IMR-90 (cell line): ENCODE results near the gene ASXL2. TPM values are rescaled to one million over a fixed set of nuclear protein-coding genes. Genes with fewer than 3 reads are reported as not detected.

Experiments
- ATAC-seq: fragments of 200-7000 bp; cut with Tn5 transposase; 2 replicates; pipeline ENCODE4 v1.9.1; 2020; ENCODE audit warnings: low read depth, mild to moderate bottlenecking, moderate library complexity
- BruUV-seq: library from RNA; stranded (reverse); fragments of 400-500 nt; replicated peaks from 2 replicates; lab custom pipeline; 2021; lab: Mats Ljungman, UMichigan
- CTCF ChIA-PET: fragments of 300-600 bp; formaldehyde crosslinking; extraction: SDS; loops from one replicate; lab custom pipeline; 2021; ENCODE audit warnings: antibody characterized with exemption; lab: Yijun Ruan, JAX
- POLR2A ChIA-PET: fragments of 300-600 bp; sonication (Branson Sonifier 250); formaldehyde crosslinking; loops from one replicate; lab custom pipeline; 2022; ENCODE audit warnings: antibody characterized with exemption; ENCODE audit not compliant: unreplicated experiment; lab: Charles Lee
- DNase-seq: peaks from one replicate; pipeline ENCODE4 v3.0.0; 2013
- H2AFZ ChIP-seq: replicated peaks from 2 replicates; pipeline ENCODE3; 2013; ENCODE audit warnings: low read length, mild to moderate bottlenecking; ENCODE audit not compliant: poor library complexity
- H2AK5ac ChIP-seq: 2 replicates; pipeline ENCODE4 v1.6.1; 2013; ENCODE audit warnings: low read depth, low read length, inconsistent platforms
- H2AK9ac ChIP-seq: replicated peaks from 2 replicates; pipeline ENCODE3; 2013; ENCODE audit warnings: mild to moderate bottlenecking, low read depth, low read length, moderate library complexity; ENCODE audit not compliant: poor library complexity
- H2BK120ac ChIP-seq: 2 replicates; pipeline ENCODE4 v1.6.1; 2013; ENCODE audit warnings: low read depth, low read length, inconsistent platforms
- H2BK15ac ChIP-seq: 3 replicates; pipeline ENCODE4 v1.6.1; 2013; ENCODE audit warnings: low read depth, low read length, inconsistent platforms
- H2BK20ac ChIP-seq: 2 replicates; pipeline ENCODE4 v1.6.1; 2013; ENCODE audit warnings: low read depth, mild to moderate bottlenecking, inconsistent platforms, low read length, moderate library complexity
- H2BK5ac ChIP-seq: 2 replicates; pipeline ENCODE4 v1.6.1; 2013; ENCODE audit warnings: mild to moderate bottlenecking, low read depth, low read length, inconsistent platforms; ENCODE audit not compliant: poor library complexity, severe bottlenecking
- H3K14ac ChIP-seq: replicated peaks from 2 replicates; pipeline ENCODE4 v1.6.1; 2013; ENCODE audit warnings: low read depth, low read length, inconsistent platforms
- H3K18ac ChIP-seq: 2 replicates; pipeline ENCODE4 v1.6.1; 2013; ENCODE audit warnings: low read depth, low read length, control low read depth
- H3K23ac ChIP-seq: 2 replicates; pipeline ENCODE4 v1.6.1; 2013; ENCODE audit warnings: low read depth, low read length, inconsistent platforms
- H3K27ac ChIP-seq: 2 replicates; pipeline ENCODE4 v1.5.1; 2013; ENCODE audit warnings: mild to moderate bottlenecking, control low read depth, low read length; ENCODE audit not compliant: insufficient read depth
- H3K27me3 ChIP-seq: 2 replicates; pipeline ENCODE4 v1.6.1; 2013; ENCODE audit warnings: low read length; ENCODE audit not compliant: control insufficient read depth, insufficient read depth
- H3K36me3 ChIP-seq: 2 replicates; pipeline ENCODE4 v1.6.1; 2013; ENCODE audit warnings: low read length, mixed read lengths; ENCODE audit not compliant: control insufficient read depth, insufficient read depth
- H3K4ac ChIP-seq: 2 replicates; pipeline ENCODE4 v1.6.1; 2013; ENCODE audit warnings: low read depth, low read length, inconsistent platforms
- H3K4me1 ChIP-seq: 2 replicates; pipeline ENCODE4 v1.6.1; 2013; ENCODE audit warnings: low read length, mixed read lengths; ENCODE audit not compliant: control insufficient read depth, insufficient read depth
- H3K4me2 ChIP-seq: 2 replicates; pipeline ENCODE4 v1.6.1; 2013; ENCODE audit warnings: low read depth, mild to moderate bottlenecking, control low read depth, low read length, moderate library complexity
- H3K4me3 ChIP-seq: 2 replicates; pipeline ENCODE4 v1.5.1; 2013; ENCODE audit warnings: low read depth, mild to moderate bottlenecking, control low read depth, low read length, moderate library complexity; ENCODE audit not compliant: insufficient read depth
- H3K56ac ChIP-seq: 2 replicates; pipeline ENCODE4 v1.6.1; 2013; ENCODE audit warnings: low read length, inconsistent platforms; ENCODE audit not compliant: insufficient read depth; ENCODE audit errors: extremely low read depth
- H3K79me1 ChIP-seq, 2 experiments: 2 replicates each; pipeline ENCODE4 v1.6.1; 2013; ENCODE audit warnings: low read length in 2 of 2, inconsistent platforms in 1 of 2, low read depth in 1 of 2
- H3K9ac ChIP-seq: 2 replicates; pipeline ENCODE4 v1.6.1; 2013; ENCODE audit warnings: low read depth, low read length, control low read depth
- H3K9me1 ChIP-seq: 2 replicates; pipeline ENCODE4 v1.6.1; 2013; ENCODE audit warnings: low read length, inconsistent platforms; ENCODE audit not compliant: insufficient read depth
- H3K9me3 ChIP-seq: 2 replicates; pipeline ENCODE4 v1.6.1; 2013; ENCODE audit warnings: low read length; ENCODE audit not compliant: control insufficient read depth, insufficient read depth
- H4K20me1 ChIP-seq: 2 replicates; pipeline ENCODE4 v1.6.1; 2013; ENCODE audit warnings: low read length, inconsistent platforms; ENCODE audit not compliant: insufficient read depth
- H4K5ac ChIP-seq: 2 replicates; pipeline ENCODE4 v1.6.1; 2013; ENCODE audit warnings: mild to moderate bottlenecking, low read depth, low read length, control low read depth
- H4K8ac ChIP-seq, 2 experiments: 2 replicates each; pipeline ENCODE4 v1.6.1; 2013; ENCODE audit warnings: low read depth in 2 of 2, low read length in 2 of 2, control low read depth in 1 of 2, inconsistent platforms in 1 of 2
- H4K91ac ChIP-seq: 2 replicates; pipeline ENCODE4 v1.6.1; 2013; ENCODE audit warnings: low read depth, low read length, inconsistent platforms; ENCODE audit not compliant: insufficient read depth
- CEBPB ChIP-seq: IDR thresholded peaks from 2 replicates; pipeline ENCODE4 v1.6.1; 2012; ENCODE audit warnings: low read depth, low read length, improper control_type of control experiment
- CHD1 ChIP-seq: IDR thresholded peaks from 2 replicates; pipeline ENCODE4 v1.6.1; 2012; ENCODE audit warnings: low read depth, low read length, improper control_type of control experiment
- MAFK ChIP-seq: IDR thresholded peaks from 2 replicates; pipeline ENCODE4 v1.6.1; 2012; ENCODE audit warnings: low read depth, low read length, improper control_type of control experiment
- POLR2A ChIP-seq: IDR thresholded peaks from 2 replicates; pipeline ENCODE4 v1.6.1; 2012; ENCODE audit warnings: mild to moderate bottlenecking, low read depth, low read length
- RCOR1 ChIP-seq: IDR thresholded peaks from 2 replicates; pipeline ENCODE4 v1.6.1; 2012; ENCODE audit warnings: mild to moderate bottlenecking, low read length, improper control_type of control experiment; ENCODE audit not compliant: insufficient replicate concordance
- SMC3 ChIP-seq: fragments of 150-350 bp; IDR thresholded peaks from 2 replicates; pipeline ENCODE4 v1.6.1; 2016; ENCODE audit warnings: low read depth, mild to moderate bottlenecking, antibody characterized with exemption, low read length, moderate library complexity
- WGBS, 2 experiments: methylation state at CpG; one replicate each; pipeline versions ENCODE4 v1.1.5 to v1.1.7; 2013; ENCODE audit warnings: missing lambda C conversion rate in 2 of 2; ENCODE audit not compliant: insufficient read length in 1 of 2; ENCODE audit errors: extremely low coverage in 2 of 2; 5-methylcytosine and 5-hydroxymethylcytosine counted together
- dilution Hi-C: fragments of 300-500 bp; cut with HindIII; formaldehyde crosslinking; loops from one replicate; pipeline ENCODE4 v1.14.3; 2018; ENCODE audit warnings: low sequenced_read_pairs; ENCODE audit not compliant: unreplicated experiment
- in situ Hi-C: fragments of 300-500 bp; cut with MboI; formaldehyde crosslinking; loops from 3 replicates; pipeline ENCODE4 v1.14.3; 2019; ENCODE audit warnings: low sequenced_read_pairs, inconsistent platforms, mixed read lengths
- intact Hi-C: fragments of 100-400 bp; cut with micrococcal nuclease; formaldehyde crosslinking; loops from 2 replicates; pipeline ENCODE4 v1.10.0; 2022
- polyA plus RNA-seq, 3 experiments: library from polyadenylated mRNA; depleted of rRNA; stranded (reverse); fragments of >200 nt; gene quantifications; 2 replicates each; pipeline ENCODE4 v1.2.3, GENCODE V29; 2012; ENCODE audit warnings: low replicate concordance in 1 of 3
- total RNA-seq: library from RNA; depleted of rRNA; stranded (reverse); fragments of >200 nt; gene quantifications from 2 replicates; pipeline ENCODE4 v1.2.3, GENCODE V29; 2012

The ASXL2 gene
- total and polyA plus RNA-seq, 2 of the 4 experiments (the other 2 are of a cell fraction) = 5.3 to 8.1 TPM

- in situ Hi-C loops (no loop called here), intact Hi-C loops (no loop called here), dilution Hi-C loops (no loop called here)
- H2BK120ac ChIP-seq = no peak overlapping the region
- ATAC-seq = no peak
- H2BK20ac ChIP-seq = no peak overlapping the region
- H3K36me3 ChIP-seq = peaks cover 16% of the 10 kb centered on the region
- H3K18ac ChIP-seq = no peak overlapping the region
- no peak overlapping the region for H3K4ac ChIP-seq
- H2BK15ac ChIP-seq = no peak overlapping the region
- H3K4me2 ChIP-seq = no peak overlapping the region
- TF ChIP-seq POLR2A (no peak), RCOR1 (no peak), MAFK (no peak), CHD1 (no peak), CEBPB (no peak), SMC3 (no peak)
- H3K56ac ChIP-seq = no peak overlapping the region
- no peak overlapping the region for H4K91ac ChIP-seq
- H3K9ac ChIP-seq = no peak overlapping the region
- no peak overlapping the region for H2AK5ac ChIP-seq
- H4K8ac ChIP-seq = no peak overlapping the region
- no peak overlapping the region for H2AK9ac ChIP-seq
- no TSS peak for BruUV-seq
- no peak overlapping the region for H2BK5ac ChIP-seq
- WGBS, 2 experiments = no CpG with 5 or more reads among the region's 1 CpG
- no peaks in the 10 kb centered on the region for H3K27me3 ChIP-seq
- H3K4me3 ChIP-seq = no peak overlapping the region
- ChIA-PET POLR2A (no interaction called here), CTCF (no interaction called here)
- no peak for DNase-seq
- peaks cover 22 to 46% of the 10 kb centered on the region in 2 experiments for H3K79me1 ChIP-seq
- no peaks in the 10 kb centered on the region for H3K9me3 ChIP-seq
- no peak overlapping the region for H4K5ac ChIP-seq
- peaks cover 3% of the 10 kb centered on the region; the same call in 1 of the 2 replicates for H3K9me1 ChIP-seq
- H4K20me1 ChIP-seq = peaks cover 3% of the 10 kb centered on the region; the same call in 1 of the 2 replicates
- H2AFZ ChIP-seq = no peak overlapping the region
- no peak overlapping the region for H3K23ac ChIP-seq
- no peak overlapping the region for H3K27ac ChIP-seq
- H3K14ac ChIP-seq = no peak overlapping the region
- H3K4me1 ChIP-seq = no peaks in the 10 kb centered on the region
Observed at GRCh38 chr2:25806941-25807340, 71.3 kb downstream of the ASXL2 start.
